Measurements from ENCODE around the gene GP2.
A peak's percentile ranks its signal among the peaks of the same experiment; 100 is the strongest.
"Not testable (repeated sequence)": the region's sequence is repeated elsewhere in the genome, so short reads cannot be mapped to it uniquely, and the experiment has no call there.

Gene GP2

DNA sequence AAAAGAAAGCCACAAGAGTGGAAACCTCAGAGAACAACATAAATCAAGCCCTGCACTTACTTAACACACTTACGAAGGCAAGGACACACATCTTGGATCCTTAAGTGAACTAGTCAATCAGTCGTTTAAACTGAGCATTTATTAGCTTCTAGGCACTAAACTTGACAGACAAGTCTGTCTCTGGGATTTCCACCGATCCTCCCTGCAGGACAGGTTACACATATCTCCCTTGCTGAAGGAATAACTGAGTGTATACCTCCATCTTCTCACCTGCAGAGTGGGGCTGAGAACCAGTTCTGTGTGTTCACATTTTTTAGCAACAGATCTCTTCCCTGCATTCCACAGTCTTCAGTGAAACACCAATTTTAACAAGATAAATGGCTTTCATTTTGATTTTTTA, 8.9 kb downstream of the GP2 start:
- Mint-ChIP-seq H3K27me3 (no peaks in the 10 kb centered on the region), H3K36me3 (no peaks in the 10 kb centered on the region), H3K4me1 (no peaks in the 10 kb centered on the region), H3K4me3 (no peak overlapping the region), H3K27ac (no peak overlapping the region), H3K9me3 (no peaks in the 10 kb centered on the region)
- DNase-seq: no peak
- CTCF ChIA-PET: interaction anchor here (1.4 kb wide), 1 partner anchor 17 kb away, joined by 3 read pairs; no protein-coding TSS in a partner anchor

DNA sequence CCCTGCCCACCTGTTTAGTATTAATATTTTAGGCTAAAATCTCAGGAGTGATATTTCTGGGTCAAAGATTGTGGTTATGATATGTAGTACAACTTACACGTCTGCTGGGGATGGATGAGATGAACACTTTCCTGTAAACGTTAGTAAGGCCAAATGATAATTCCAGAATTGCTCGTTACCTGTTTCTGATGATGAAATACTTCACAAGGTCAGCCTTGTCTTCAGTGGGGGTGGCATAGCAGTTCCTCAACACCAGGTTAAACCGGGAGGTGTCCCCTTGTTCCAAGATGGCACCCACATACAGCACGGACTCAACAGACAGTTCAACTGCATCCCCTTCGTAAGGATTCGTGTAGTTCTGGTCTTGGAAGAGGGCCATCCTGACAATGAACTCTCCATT, 9.3 kb downstream of the GP2 start:
- Mint-ChIP-seq H3K27me3 (no peaks in the 10 kb centered on the region), H3K27ac (no peak overlapping the region), H3K4me3 (no peak overlapping the region), H3K36me3 (no peaks in the 10 kb centered on the region), H3K4me1 (no peaks in the 10 kb centered on the region), H3K9me3 (no peaks in the 10 kb centered on the region)
- DNase-seq: no peak
- CTCF ChIA-PET: no interaction called here

DNA sequence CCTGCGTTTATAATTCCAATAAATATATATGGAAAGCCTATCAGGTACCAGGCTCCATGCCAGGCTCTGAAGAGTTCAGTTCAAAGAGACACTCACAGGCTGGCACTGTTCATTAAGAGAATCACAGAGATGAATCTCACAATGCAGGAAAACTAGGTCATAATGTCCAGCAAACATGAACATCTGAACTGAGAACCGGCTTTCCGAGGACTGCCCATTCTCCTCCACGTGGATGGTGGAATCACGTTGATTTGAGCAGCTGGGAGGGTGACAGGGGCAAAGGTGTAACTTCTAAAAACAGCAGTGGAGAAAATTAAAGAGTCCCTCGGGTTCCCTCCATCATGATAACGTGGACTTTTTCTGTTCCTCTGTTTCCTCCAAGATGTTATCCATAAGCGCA, 10.2 kb downstream of the GP2 start:
- H3K27me3 Mint-ChIP-seq: no peaks in the 10 kb centered on the region
- no peaks in the 10 kb centered on the region for H3K9me3 Mint-ChIP-seq
- DNase-seq: no peak
- H3K4me3 Mint-ChIP-seq: no peak overlapping the region
- no peak overlapping the region for H3K27ac Mint-ChIP-seq
- CTCF ChIA-PET: no interaction called here
- H3K4me1 Mint-ChIP-seq: no peaks in the 10 kb centered on the region
- H3K36me3 Mint-ChIP-seq: no peaks in the 10 kb centered on the region

DNA sequence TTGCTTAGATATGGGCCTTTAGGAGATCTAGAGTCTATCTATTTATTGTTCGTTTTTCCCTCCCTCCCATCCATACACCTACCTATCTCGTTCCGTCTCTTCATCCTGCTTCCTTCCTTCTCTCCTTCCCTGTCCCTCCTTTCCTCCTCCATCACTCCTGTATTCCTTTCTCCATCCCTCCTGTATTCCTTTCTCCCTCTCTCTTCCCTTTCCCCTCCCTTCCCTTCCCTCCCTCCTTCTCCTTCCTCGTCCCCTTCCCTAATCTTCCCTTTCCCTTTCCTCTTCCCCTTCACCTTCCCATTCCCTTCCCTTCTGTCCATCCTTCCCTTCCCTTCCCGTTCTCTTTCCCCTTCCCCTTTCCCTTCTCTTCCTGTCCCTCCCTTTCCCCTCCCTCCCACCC, 10.6 kb downstream of the GP2 start:
- Mint-ChIP-seq H3K4me3 (no peak overlapping the region), H3K9me3 (no peaks in the 10 kb centered on the region), H3K4me1 (no peaks in the 10 kb centered on the region), H3K36me3 (no peaks in the 10 kb centered on the region), H3K27me3 (no peaks in the 10 kb centered on the region), H3K27ac (no peak overlapping the region)
- CTCF ChIA-PET: no interaction called here
- no peak for DNase-seq

DNA sequence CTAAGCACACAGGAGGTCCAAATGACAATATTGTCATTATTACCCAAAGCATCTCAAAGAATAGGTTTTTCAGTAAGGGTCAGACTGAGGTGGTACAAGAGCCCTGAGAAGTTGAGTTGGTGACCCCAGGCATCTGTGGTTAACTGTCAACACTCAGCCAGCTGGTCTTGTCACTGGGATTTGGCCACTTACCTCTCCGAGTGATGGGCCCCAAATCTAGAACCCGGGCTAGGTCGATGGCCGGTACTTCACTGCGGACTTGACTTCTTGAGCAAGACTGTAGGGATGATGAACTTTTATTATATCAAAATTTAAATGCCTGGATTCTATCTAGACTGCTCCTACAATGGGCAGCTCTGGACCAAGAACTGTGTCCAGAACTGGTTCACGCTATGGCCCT, 11.5 kb downstream of the GP2 start:
- no peak for DNase-seq
- no peak overlapping the region for H3K4me3 Mint-ChIP-seq
- CTCF ChIA-PET: no interaction called here
- no peaks in the 10 kb centered on the region for H3K27me3 Mint-ChIP-seq
- no peaks in the 10 kb centered on the region for H3K36me3 Mint-ChIP-seq
- no peaks in the 10 kb centered on the region for H3K4me1 Mint-ChIP-seq
- no peaks in the 10 kb centered on the region for H3K9me3 Mint-ChIP-seq
- no peak overlapping the region for H3K27ac Mint-ChIP-seq

DNA sequence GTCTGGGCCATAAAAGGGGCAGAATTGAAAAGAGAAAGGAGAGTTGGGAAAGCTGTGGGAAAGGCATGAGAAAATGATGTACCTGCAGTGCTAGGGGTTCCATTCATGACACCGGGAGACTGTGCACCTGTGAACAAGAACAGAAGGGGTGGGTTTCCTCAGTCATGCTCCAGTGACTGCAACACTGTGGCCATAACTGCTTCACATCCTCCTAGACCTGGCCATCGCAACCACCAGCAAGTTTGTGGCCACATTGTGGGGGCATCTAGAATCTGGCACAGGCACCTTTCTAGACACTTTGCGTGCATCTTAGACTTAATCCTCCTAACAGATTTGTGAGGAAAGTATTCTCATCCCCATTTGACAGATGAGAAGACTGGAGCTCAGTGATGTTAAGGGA, 12.7 kb downstream of the GP2 start:
- DNase-seq: no peak
- Mint-ChIP-seq H3K27me3 (no peaks in the 10 kb centered on the region), H3K36me3 (no peaks in the 10 kb centered on the region), H3K4me3 (no peak overlapping the region), H3K9me3 (no peaks in the 10 kb centered on the region), H3K27ac (peak overlapping the region; percentile 3), H3K4me1 (no peaks in the 10 kb centered on the region)
- CTCF ChIA-PET: interaction anchor here (0.6 kb wide), 1 partner anchor 14 kb away, joined by 4 read pairs; no protein-coding TSS in a partner anchor

DNA sequence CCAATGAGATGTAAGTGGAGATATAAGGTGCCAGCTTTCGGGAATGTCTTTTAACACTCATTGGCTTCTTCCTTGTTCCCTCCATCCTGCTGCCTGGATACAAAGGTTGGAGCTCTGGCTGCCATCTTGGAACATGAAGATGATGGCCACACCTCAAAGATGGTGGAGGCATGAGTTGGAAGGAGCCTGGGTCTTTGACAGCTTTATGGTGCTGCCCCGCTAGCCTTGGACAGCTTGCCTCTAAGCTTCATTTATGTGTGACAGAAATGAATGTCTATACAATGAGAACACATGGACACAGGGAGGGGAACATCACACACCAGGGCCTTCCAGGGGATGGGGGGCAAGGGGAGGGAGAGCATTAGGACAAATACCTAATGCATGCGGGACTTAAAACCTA, 13.6 kb downstream of the GP2 start:
- no peak overlapping the region for H3K4me3 Mint-ChIP-seq
- H3K36me3 Mint-ChIP-seq: no peaks in the 10 kb centered on the region
- H3K4me1 Mint-ChIP-seq: no peaks in the 10 kb centered on the region
- no peaks in the 10 kb centered on the region for H3K27me3 Mint-ChIP-seq
- H3K27ac Mint-ChIP-seq: no peak overlapping the region
- H3K9me3 Mint-ChIP-seq: no peaks in the 10 kb centered on the region
- DNase-seq: no peak
- CTCF ChIA-PET: no interaction called here

DNA sequence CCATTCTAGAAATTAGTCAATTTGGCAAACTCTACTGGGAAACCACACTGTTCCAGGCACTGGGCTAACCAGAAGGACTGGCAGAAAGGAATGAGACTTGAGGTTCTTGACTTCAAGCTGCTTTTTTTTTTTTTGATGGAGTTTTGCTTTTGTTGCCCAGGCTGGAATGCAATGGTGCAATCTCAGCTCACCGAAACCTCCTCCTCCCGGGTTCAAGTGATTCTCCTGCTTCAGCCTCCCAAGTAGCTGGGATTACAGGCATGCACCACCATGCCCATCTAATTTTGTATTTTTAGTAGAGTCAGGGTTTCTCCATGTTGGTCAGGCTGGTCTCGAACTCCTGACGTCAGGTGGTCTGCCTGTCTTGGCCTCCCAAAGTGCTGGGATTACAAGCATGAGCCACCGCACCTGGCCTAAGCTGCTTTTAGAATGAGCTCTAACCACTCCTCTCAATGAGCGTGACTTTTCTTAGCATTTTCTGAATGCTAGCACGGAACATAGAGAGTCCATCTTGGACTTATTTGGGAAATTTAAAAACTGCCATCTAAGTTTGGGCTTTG, 14.7 kb downstream of the GP2 start:
- H3K4me1 Mint-ChIP-seq, H3K27ac Mint-ChIP-seq, H3K9me3 Mint-ChIP-seq, CTCF ChIA-PET, H3K27me3 Mint-ChIP-seq, H3K36me3 Mint-ChIP-seq, H3K4me3 Mint-ChIP-seq, DNase-seq: not testable (repeated sequence)

DNA sequence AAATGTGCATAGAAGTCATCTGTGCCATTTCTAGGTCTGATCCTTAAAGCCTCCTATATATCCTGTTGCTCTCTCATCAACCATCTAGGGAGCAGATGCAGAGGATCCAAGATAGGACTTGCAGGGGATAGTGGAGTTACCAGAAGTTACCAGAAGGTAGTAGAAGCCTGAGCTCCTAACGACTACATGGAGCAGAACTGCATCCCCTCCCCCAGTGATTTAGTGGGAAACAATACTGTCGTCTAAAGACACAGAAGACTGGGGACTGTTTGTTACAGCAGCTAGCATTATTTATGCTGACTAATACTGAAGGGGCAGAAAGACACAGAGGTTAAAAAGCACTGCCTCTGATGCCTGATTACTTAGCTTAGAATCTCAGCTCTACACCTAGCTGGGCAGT, 15.8 kb downstream of the GP2 start:
- H3K9me3 Mint-ChIP-seq: no peaks in the 10 kb centered on the region
- H3K36me3 Mint-ChIP-seq: no peaks in the 10 kb centered on the region
- no peaks in the 10 kb centered on the region for H3K27me3 Mint-ChIP-seq
- H3K27ac Mint-ChIP-seq: no peak overlapping the region
- no peak for DNase-seq
- no peak overlapping the region for H3K4me3 Mint-ChIP-seq
- H3K4me1 Mint-ChIP-seq: no peaks in the 10 kb centered on the region
- CTCF ChIA-PET: no interaction called here

DNA sequence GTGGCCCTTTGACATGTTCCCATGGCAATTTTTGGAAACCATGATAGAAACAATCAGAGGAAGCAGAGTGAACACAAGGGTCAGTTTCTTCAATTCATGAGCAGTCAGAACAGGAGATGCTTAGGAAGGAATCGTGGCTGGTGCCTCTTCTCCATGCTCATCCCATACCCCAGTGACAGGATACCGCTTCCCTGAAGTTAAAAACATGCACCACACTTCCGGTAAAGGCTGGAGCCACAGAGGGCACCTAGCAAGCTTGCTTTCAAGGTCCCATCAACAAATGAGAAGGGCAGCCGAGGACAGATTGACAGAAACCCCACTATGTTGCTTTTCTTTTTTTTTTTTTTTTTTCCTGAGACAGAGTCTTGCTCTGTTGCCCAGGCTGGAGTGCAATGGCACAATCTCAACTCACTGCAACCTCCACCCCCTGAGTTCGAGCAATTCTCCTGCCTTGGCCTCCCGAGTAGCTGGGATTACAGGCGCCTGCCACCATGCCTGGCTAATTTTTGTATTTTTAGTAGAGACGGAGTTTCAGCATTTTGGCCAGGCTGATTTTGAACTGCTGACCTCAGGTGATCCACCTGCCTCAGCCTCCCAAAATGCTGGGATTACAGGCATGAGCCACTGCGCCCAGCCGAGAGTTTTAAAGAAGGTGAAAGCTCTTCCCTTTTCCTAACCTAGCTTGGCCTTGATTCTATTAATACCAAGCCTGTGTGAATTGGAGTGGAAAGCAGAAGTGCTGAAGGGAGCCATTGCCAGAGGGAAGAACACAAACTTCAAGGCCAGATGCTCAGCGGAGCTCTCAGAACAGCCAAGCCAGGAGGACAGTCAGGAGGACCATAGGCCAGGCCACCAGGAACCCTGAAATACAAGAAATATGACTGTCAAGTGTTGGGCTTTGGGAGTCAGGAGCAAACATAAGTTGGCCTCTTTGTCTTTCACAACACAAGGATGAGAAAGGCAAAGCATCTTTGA, 16.6 kb downstream of the GP2 start:
- Mint-ChIP-seq H3K36me3 (no peaks in the 10 kb centered on the region), H3K27ac (no peak overlapping the region), H3K9me3 (no peaks in the 10 kb centered on the region), H3K27me3 (no peaks in the 10 kb centered on the region), H3K4me1 (no peaks in the 10 kb centered on the region), H3K4me3 (no peak overlapping the region)
- CTCF ChIA-PET: no interaction called here
- DNase-seq: no peak

DNA sequence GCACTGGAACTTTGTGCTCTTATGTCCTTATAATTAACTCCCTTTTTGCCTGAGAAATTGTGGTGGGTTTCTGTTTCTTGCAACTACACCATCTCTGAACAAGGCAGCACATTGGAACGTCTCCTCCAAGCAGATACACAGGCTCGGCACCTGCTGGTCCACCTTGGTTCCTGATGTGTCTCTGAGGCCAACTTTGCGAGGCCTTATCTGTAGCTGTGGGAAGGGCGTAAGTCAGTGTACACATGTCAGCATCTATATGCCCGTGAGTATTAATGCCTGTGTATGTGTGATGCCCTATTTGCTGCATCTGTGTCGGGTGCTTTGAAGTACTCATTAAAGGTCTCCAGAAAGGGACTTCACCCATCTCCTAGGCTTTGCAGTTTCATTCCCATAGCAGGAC, 17.5 kb downstream of the GP2 start:
- no peaks in the 10 kb centered on the region for H3K36me3 Mint-ChIP-seq
- H3K27ac Mint-ChIP-seq: no peak overlapping the region
- H3K4me3 Mint-ChIP-seq: no peak overlapping the region
- H3K9me3 Mint-ChIP-seq: no peaks in the 10 kb centered on the region
- H3K4me1 Mint-ChIP-seq: no peaks in the 10 kb centered on the region
- CTCF ChIA-PET: no interaction called here
- H3K27me3 Mint-ChIP-seq: no peaks in the 10 kb centered on the region
- no peak for DNase-seq

DNA sequence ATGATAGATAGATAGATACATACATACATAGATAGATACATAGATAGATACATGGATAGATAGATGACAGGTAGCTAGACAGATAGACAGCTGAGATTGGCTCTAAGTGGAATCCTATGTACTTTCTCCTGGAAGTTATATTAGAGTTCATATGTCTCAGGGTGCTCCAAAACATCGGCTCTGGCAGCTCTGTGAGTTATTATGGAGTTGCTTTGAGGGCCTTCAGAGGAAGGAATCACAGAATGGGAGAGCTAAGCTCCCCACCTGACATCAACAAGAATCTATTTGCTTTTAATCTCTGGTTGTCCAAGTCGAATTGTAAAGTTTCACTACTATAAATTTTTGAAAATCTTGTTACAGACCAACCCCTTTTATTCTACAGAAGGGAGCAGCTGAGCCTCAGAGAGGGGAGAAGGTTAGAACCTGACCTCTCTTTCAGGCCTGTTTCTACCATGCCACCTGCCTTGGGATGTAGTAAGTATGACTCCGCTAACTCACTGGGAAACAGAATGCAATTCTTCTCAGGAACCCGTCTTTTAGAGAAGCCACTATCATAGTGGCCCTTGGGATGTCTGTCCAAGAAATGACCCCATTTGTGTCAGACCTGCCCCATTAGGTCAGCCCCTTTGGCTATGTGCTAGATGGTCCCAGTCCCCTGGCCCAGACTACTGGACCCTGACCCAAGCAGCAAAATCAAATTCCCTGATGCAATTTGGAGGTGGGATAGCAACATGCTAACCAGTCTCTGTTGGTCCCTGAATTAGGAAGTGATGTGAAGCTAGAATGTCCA, 18.3 kb downstream of the GP2 start:
- Mint-ChIP-seq H3K4me1 (no peaks in the 10 kb centered on the region), H3K36me3 (no peaks in the 10 kb centered on the region), H3K27ac (no peak overlapping the region), H3K27me3 (no peaks in the 10 kb centered on the region), H3K4me3 (no peak overlapping the region), H3K9me3 (no peaks in the 10 kb centered on the region)
- no peak for DNase-seq
- CTCF ChIA-PET: interaction anchor here (1.1 kb wide), 2 partner anchors 8 to 10 kb away, joined by 3 to 4 read pairs; no protein-coding TSS in a partner anchor

DNA sequence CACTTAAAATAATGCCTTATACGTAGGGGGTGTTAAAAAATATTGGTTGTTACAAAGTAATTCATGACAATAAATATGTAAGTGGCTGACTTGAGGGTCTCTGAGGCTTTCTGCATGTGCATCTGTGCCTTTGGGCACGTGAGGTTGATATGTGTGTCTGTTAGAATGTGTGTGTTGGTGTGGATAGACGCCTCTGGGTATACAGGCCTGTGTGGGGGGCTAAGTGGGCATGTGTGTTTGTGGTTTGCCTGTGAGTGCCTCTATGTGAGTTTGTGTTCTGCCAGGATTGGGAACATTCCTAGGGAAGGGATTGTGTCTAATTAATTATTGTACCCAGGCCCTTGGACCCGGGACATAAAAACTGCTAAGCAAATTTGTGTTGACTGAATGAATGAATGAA, 19.0 kb downstream of the GP2 start:
- CTCF ChIA-PET: interaction anchor here (1.1 kb wide), 2 partner anchors 8 to 9 kb away, joined by 3 to 4 read pairs; no protein-coding TSS in a partner anchor
- H3K9me3 Mint-ChIP-seq: no peaks in the 10 kb centered on the region
- H3K4me1 Mint-ChIP-seq: no peaks in the 10 kb centered on the region
- no peak overlapping the region for H3K27ac Mint-ChIP-seq
- DNase-seq: no peak
- H3K27me3 Mint-ChIP-seq: no peaks in the 10 kb centered on the region
- no peak overlapping the region for H3K4me3 Mint-ChIP-seq
- no peaks in the 10 kb centered on the region for H3K36me3 Mint-ChIP-seq

DNA sequence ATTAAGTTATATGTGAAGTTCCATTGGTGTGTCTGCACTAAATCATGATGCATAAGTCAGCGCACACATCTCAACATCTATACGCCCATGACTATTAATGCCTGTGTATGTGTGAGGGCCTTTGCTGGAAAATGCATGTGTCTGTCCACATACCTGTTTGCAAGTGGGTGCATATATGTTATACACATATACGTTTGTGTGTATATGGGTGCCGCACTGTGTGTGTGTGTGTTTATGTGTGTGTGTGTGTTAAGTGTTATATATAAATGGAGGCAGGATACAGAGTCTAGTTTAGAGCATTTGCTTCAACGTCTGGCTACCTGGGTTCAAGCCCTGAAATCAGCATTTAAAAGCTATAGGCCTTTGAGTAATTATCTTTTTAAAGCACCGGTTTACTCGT, 19.5 kb downstream of the GP2 start:
- H3K27me3 Mint-ChIP-seq: no peaks in the 10 kb centered on the region
- H3K4me3 Mint-ChIP-seq: no peak overlapping the region
- CTCF ChIA-PET: no interaction called here
- H3K36me3 Mint-ChIP-seq: no peaks in the 10 kb centered on the region
- H3K4me1 Mint-ChIP-seq: no peaks in the 10 kb centered on the region
- H3K27ac Mint-ChIP-seq: no peak overlapping the region
- no peaks in the 10 kb centered on the region for H3K9me3 Mint-ChIP-seq
- DNase-seq: no peak

Data from activated naive CD4-positive, alpha-beta T cell treated with anti-CD3 and anti-CD28 coated beads, Interleukin-2, amount 10 ng/mL, durations not matched to agents 7 days and 5 days (primary cell).